ENCODE data around the gene GCDH.
A peak's percentile ranks its signal among the peaks of the same experiment; 100 is the strongest.

GCDH gene

DNA sequence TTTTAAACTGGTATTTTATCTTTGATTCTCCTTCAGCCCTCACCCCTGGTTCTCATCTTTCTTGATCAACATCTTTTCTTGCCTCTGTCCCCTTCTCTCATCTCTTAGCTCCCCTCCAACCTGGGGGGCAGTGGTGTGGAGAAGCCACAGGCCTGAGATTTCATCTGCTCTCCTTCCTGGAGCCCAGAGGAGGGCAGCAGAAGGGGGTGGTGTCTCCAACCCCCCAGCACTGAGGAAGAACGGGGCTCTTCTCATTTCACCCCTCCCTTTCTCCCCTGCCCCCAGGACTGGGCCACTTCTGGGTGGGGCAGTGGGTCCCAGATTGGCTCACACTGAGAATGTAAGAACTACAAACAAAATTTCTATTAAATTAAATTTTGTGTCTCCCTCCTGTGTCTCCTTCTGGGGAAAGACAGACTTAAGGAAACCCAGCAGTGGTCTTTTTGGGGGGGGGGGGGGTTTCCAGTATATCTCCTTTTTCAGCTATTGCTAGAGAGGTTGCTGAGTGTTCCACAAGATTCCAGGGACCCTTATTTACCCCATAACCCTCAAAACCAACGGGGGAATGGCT is 53.2 kb downstream of the GCDH start:
- Histone ChIP-seq H3K9ac (ENCODE audit: low read length) (peak overlapping the region; percentile 42; the same call in 1 of the 2 replicates), H3K27me3 (ENCODE audit: low read depth, low read length) (no peaks in the 10 kb centered on the region), H3K36me3 (replicated peaks; ENCODE audit: low read depth, low read length) (peaks cover 82% of the 10 kb centered on the region), H3K9me3 (ENCODE audit: insufficient read depth, low read length) (no peaks in the 10 kb centered on the region), H3K79me2 (ENCODE audit: low read length) (peaks cover 75% of the 10 kb centered on the region), H3K4me3 (ENCODE audit: low read length) (peak overlapping the region; percentile 56), H4K20me1 (ENCODE audit: insufficient read depth, low read length) (peaks cover 33% of the 10 kb centered on the region), H3K4me1 (ENCODE audit: low read length) (peaks cover 68% of the 10 kb centered on the region), H3K4me2 (ENCODE audit: low read length) (peak overlapping the region; percentile 65), H3K27ac (ENCODE audit: low read length) (peak overlapping the region; percentile 90), H2AFZ (ENCODE audit: low read depth, low read length) (no peak overlapping the region)
- TF ChIP-seq EZH2phosphoT487 (IDR thresholded peaks at IDR 0.05; ENCODE audit: low read depth): no peak
- TF ChIP-seq, protein P1, sequence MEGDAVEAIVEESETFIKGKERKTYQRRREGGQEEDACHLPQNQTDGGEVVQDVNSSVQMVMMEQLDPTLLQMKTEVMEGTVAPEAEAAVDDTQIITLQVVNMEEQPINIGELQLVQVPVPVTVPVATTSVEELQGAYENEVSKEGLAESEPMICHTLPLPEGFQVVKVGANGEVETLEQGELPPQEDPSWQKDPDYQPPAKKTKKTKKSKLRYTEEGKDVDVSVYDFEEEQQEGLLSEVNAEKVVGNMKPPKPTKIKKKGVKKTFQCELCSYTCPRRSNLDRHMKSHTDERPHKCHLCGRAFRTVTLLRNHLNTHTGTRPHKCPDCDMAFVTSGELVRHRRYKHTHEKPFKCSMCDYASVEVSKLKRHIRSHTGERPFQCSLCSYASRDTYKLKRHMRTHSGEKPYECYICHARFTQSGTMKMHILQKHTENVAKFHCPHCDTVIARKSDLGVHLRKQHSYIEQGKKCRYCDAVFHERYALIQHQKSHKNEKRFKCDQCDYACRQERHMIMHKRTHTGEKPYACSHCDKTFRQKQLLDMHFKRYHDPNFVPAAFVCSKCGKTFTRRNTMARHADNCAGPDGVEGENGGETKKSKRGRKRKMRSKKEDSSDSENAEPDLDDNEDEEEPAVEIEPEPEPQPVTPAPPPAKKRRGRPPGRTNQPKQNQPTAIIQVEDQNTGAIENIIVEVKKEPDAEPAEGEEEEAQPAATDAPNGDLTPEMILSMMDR (IDR thresholded peaks at IDR 0.05; ENCODE audit: low read depth, low read length): no peak

DNA sequence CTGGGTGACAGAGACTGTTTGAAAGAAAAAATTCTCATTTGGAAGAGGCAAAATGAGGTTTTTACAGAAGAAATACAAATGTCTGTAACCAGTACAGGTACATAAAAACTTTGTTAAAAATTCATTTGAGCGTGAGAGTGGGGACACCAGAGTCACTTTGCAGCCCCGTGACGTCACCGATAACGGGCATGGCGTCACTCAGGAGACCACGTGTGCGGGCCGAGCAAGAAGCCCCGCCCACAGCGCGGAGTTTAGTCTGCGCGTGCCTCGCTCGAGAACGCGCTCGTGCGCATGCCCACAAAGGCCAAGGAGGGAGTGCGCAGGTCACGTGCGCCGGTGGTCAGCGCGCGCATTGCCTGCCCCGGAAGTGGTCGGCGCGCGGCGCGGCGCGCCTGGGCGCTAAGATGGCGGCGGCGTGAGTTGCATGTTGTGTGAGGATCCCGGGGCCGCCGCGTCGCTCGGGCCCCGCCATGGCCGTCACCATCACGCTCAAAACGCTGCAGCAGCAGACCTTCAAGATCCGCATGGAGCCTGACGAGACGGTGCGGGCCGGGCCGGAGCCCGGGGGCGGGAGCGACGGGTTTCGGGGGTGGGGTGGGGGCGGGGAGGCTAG is 54.6 kb downstream of the GCDH start, which contains the start of gene RAD23A:
Gene RAD23A, plus strand, starts transcription at position 384 of the 613 bp plus-strand sequence. Its CDS starts 87 bp downstream, at position 471.
- H4K20me1 ChIP-seq (ENCODE audit: insufficient read depth, low read length): peaks cover 19% of the 10 kb centered on the region
- peak within 1 kb of the TSS; percentile 90 for H3K27ac ChIP-seq (ENCODE audit: low read length)
- TF ChIP-seq EZH2phosphoT487 (IDR thresholded peaks at IDR 0.05; ENCODE audit: low read depth): no peak
- TF ChIP-seq, protein P1 (IDR thresholded peaks at IDR 0.05; ENCODE audit: low read depth, low read length): no peak
- H3K9me3 ChIP-seq (ENCODE audit: insufficient read depth, low read length): no peaks in the 10 kb centered on the region
- no peak within 1 kb of the TSS for H2AFZ ChIP-seq (ENCODE audit: low read depth, low read length)
- peak within 1 kb of the TSS; percentile 97 for H3K4me3 ChIP-seq (ENCODE audit: low read length)
- H3K27me3 ChIP-seq (ENCODE audit: low read depth, low read length): no peaks in the 10 kb centered on the region
- H3K4me2 ChIP-seq (ENCODE audit: low read length): peak within 1 kb of the TSS; percentile 95
- peaks cover 78% of the 10 kb centered on the region for H3K36me3 ChIP-seq (replicated peaks; ENCODE audit: low read depth, low read length)
- peaks cover 69% of the 10 kb centered on the region for H3K79me2 ChIP-seq (ENCODE audit: low read length)
- peak within 1 kb of the TSS; percentile 96 for H3K9ac ChIP-seq (ENCODE audit: low read length)
- H3K4me1 ChIP-seq (ENCODE audit: low read length): peaks cover 55% of the 10 kb centered on the region

DNA sequence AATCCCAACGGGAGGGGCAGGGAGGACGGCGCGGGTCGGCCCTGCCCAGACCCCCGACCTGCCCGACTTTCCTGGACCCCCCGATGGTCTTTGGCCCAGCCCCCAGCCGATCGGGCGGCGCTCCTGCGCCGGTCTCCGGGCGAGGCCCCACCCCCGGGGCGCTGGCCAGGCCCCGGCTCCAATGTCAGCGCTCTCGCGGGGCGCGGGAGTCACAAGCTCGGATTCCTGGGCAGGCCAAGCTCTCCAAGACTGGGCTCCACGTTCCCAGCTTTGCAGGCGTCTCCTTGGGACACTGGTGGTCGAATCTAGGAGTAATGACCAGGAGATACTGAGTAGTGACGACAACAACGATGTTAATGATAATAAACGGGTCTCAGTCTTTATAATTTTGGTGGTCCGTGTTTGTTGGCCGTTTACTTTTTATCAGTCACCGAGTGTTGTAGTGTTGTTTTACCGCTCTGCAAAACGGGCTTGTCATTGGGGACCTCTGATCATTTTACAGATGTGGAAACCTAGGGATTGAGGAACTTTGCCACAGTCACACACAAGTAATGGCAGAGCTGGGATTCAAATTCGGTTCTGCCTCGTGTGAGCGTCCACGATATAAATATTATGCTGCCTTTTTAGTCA is 55.2 kb downstream of the GCDH start:
- H3K36me3 ChIP-seq (replicated peaks; ENCODE audit: low read depth, low read length): peaks cover 76% of the 10 kb centered on the region
- H3K9me3 ChIP-seq (ENCODE audit: insufficient read depth, low read length): no peaks in the 10 kb centered on the region
- H4K20me1 ChIP-seq (ENCODE audit: insufficient read depth, low read length): peaks cover 13% of the 10 kb centered on the region
- peak overlapping the region; percentile 90 for H3K27ac ChIP-seq (ENCODE audit: low read length)
- H3K27me3 ChIP-seq (ENCODE audit: low read depth, low read length): no peaks in the 10 kb centered on the region
- TF ChIP-seq, protein P1 (IDR thresholded peaks at IDR 0.05; ENCODE audit: low read depth, low read length): no peak
- TF ChIP-seq EZH2phosphoT487 (IDR thresholded peaks at IDR 0.05; ENCODE audit: low read depth): no peak
- H3K4me3 ChIP-seq (ENCODE audit: low read length): peak overlapping the region; percentile 97
- peaks cover 49% of the 10 kb centered on the region for H3K4me1 ChIP-seq (ENCODE audit: low read length)
- H3K79me2 ChIP-seq (ENCODE audit: low read length): peaks cover 68% of the 10 kb centered on the region
- peak overlapping the region; percentile 96 for H3K9ac ChIP-seq (ENCODE audit: low read length)
- H3K4me2 ChIP-seq (ENCODE audit: low read length): peak overlapping the region; percentile 95
- no peak overlapping the region for H2AFZ ChIP-seq (ENCODE audit: low read depth, low read length)

Measured in OCI-LY3 (cell line).